ENCODE measurements around the gene STEAP1.
"Not testable (repeated sequence)": the region's sequence is repeated elsewhere in the genome, so short reads cannot be mapped to it uniquely, and the experiment has no call there.

- peak in 4 of 5 experiments; percentile 10 to 42 (median 28) for TF ChIP-seq CTCF (IDR thresholded peaks at IDR 0.05)
- not testable (repeated sequence) for TF ChIP-seq POLR2A (IDR thresholded peaks at IDR 0.05)
Measured at GRCh38 chr7:90149428-90149827, 4.8 kb upstream of the STEAP1 start.
